ENCODE data around the gene WDR82.

GRCh38 chr3:52238193-52238760 is 40.2 kb downstream of the WDR82 start:
- TF ChIP-seq GATA3 (IDR thresholded peaks at IDR 0.05; ENCODE audit: low read depth, low read length) = no peak
- no peak for TF ChIP-seq GATA2 (IDR thresholded peaks at IDR 0.05; ENCODE audit: low read depth, low read length)

Data from SH-SY5Y (cell line).